Measurements from ENCODE around the gene CTTN.

- TF ChIP-seq CTCF (IDR thresholded peaks at IDR 0.05; ENCODE audit: insufficient read depth, low read length) (no peak), GABPA (IDR thresholded peaks at IDR 0.05; ENCODE audit: low read depth) (no peak), SPI1 (IDR thresholded peaks at IDR 0.05; ENCODE audit: borderline replicate concordance, low read depth) (no peak), REST (IDR thresholded peaks at IDR 0.05; ENCODE audit: insufficient replicate concordance, low read depth) (no peak)
These were observed 64.6 kb downstream of the CTTN start for GRCh38 chr11:70462818-70463477.

Measured in HL-60 (cell line).